ENCODE data around the gene SDSL.

SDSL gene

DNA sequence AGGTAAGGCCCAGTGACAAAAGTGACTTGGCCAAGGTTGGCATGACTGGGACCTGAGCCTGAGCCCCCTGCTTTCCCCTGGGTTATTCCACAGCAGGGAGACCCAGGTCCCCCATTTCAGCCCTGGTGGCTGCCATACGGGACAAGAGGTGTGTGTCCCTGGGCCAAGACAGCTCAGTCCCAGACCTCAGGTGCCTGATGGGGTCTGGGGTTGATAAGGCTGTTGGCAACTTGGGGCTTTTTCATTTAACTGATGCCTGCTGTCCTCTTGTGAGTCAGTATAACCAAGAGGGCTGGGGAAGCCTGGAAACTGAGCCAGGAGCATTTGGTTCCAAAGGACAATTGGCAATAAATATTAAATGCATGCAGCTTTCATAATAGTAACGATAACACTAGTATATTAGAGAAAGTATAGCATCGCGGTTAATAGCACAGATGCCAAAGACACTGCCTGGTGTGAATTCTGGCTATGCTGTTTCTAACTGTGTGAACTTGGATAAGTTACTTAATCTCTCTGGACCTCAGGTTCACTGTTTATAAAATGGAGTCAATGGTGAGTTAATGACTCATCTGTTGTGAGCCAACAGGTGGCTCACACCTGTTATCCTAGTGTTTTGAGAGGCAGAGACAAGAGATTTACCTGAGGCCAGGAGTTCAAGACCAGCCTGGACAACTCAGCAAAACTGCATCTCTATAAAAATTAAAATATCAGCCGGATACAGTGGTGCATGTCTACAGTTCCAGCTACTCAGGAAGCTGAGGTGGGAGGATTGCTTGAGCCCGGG, 898 bp downstream of the SDSL start:
- peak; percentile 22 for DNase-seq

- no peak for DNase-seq
Observed at GRCh38 chr12:113424456-113424855, 2.3 kb downstream of the SDSL start.

- DNase-seq: peak; percentile 56
Observed at GRCh38 chr12:113424915-113425823, 3.0 kb downstream of the SDSL start.

- DNase-seq: no peak
Observed at GRCh38 chr12:113425960-113426453, 3.8 kb downstream of the SDSL start.

GRCh38 chr12:113427882-113428281, 5.7 kb downstream of the SDSL start:
- no peak for DNase-seq

- no peak for DNase-seq
Observed at GRCh38 chr12:113428482-113428881, 6.3 kb downstream of the SDSL start.

- DNase-seq: no peak
Observed at GRCh38 chr12:113432986-113433385, 10.8 kb downstream of the SDSL start.

GRCh38 chr12:113435367-113435766, 13.2 kb downstream of the SDSL start:
- DNase-seq: no peak

- no peak for DNase-seq
Observed at GRCh38 chr12:113436586-113436985, 14.4 kb downstream of the SDSL start.

GRCh38 chr12:113436993-113437728, 15.0 kb downstream of the SDSL start:
- no peak for DNase-seq

DNA sequence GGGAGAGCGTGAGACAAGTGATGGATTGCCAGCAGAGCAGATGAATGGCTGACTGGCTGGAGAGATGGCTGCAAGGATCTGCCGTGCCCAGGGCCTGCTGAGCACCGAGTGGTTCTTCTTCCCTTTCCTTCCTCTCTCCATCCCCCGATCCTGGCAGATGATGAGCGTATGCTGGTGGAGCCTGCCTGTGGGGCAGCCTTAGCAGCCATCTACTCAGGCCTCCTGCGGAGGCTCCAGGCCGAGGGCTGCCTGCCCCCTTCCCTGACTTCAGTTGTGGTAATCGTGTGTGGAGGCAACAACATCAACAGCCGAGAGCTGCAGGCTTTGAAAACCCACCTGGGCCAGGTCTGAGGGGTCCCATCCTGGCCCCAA, 15.5 kb downstream of the SDSL start:
- DNase-seq: no peak

- DNase-seq: no peak
Observed at GRCh38 chr12:113438523-113439300, 16.5 kb downstream of the SDSL start.

- no peak for DNase-seq
Observed at GRCh38 chr12:113439301-113439597, 17.1 kb downstream of the SDSL start.

GRCh38 chr12:113439606-113440030, 17.4 kb downstream of the SDSL start:
- DNase-seq: peak; percentile 36

GRCh38 chr12:113440336-113440735, 18.2 kb downstream of the SDSL start:
- no peak for DNase-seq

- DNase-seq: no peak
Observed at GRCh38 chr12:113440947-113441782, 19.0 kb downstream of the SDSL start.

GRCh38 chr12:113443030-113443539, 20.9 kb downstream of the SDSL start:
- DNase-seq: no peak

- peak; percentile 91 for DNase-seq
Observed at GRCh38 chr12:113445544-113446171, 23.5 kb downstream of the SDSL start.

GRCh38 chr12:113448873-113449272, 26.7 kb downstream of the SDSL start:
- no peak for DNase-seq

DNA sequence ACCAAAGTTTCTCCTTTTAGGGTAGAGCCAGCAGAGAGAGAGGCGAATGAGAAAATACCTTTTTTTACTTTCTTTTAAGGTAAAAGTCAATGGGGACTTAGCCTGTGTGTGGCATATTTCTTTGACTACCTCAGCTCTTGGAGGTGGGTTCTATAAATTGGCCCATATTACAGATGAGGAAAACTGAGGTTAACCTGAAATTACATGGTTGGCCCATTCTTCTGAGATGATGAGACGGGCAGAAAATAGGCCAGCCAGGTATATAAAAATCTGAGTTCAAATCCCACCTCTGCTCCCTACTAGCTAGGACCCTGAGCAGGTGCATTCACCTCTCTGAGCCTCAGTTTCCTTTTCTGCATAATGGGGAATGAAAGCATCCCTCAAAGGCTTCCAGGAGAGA, 27.1 kb downstream of the SDSL start:
- no peak for DNase-seq

GRCh38 chr12:113449839-113450238, 27.7 kb downstream of the SDSL start:
- DNase-seq: no peak

Measured in inflammatory macrophage treated with lipopolysaccharide for 4 hours (primary cell).